NCI-H748 (cell line): ENCODE data around the gene SPDYE2B.
"Not testable (repeated sequence)": the region's sequence is repeated elsewhere in the genome, so short reads cannot be mapped to it uniquely, and the experiment has no call there.

Experiments
- DNase-seq: peaks from one replicate; lab custom pipeline; 2025; ENCODE audit not compliant: unreplicated experiment; lab: John Stamatoyannopoulos, UW

The SPDYE2B gene

DNA sequence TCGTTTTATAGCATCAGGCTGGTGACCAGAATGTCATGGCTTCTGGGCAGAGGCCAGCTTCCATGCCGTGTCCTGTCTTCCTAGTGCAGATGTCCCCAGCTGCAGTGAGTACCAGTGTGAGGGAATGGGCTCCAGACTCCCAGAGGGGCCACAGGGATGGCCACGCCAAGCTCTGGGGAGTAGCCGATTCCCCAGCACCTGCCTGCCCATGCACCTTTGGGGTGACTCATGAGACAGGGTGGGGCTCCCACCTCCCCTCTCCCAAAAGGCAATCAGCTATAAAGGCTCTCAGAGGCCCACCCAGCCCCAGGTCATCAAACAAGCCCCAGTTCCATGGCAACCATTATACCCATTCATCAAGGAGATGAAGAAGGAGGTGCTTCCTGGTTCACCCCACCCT, at the start of gene SPDYE2B:
TSS of gene SPDYE2B (plus strand) at position 396 of the 400 bp plus-strand sequence. CDS start 2,030 bp downstream, outside the sequence.
- not testable (repeated sequence) for DNase-seq

- DNase-seq: not testable (repeated sequence)
Observed at GRCh38 chr7:102602317-102602716, 47.8 kb upstream of the SPDYE2B start.

DNA sequence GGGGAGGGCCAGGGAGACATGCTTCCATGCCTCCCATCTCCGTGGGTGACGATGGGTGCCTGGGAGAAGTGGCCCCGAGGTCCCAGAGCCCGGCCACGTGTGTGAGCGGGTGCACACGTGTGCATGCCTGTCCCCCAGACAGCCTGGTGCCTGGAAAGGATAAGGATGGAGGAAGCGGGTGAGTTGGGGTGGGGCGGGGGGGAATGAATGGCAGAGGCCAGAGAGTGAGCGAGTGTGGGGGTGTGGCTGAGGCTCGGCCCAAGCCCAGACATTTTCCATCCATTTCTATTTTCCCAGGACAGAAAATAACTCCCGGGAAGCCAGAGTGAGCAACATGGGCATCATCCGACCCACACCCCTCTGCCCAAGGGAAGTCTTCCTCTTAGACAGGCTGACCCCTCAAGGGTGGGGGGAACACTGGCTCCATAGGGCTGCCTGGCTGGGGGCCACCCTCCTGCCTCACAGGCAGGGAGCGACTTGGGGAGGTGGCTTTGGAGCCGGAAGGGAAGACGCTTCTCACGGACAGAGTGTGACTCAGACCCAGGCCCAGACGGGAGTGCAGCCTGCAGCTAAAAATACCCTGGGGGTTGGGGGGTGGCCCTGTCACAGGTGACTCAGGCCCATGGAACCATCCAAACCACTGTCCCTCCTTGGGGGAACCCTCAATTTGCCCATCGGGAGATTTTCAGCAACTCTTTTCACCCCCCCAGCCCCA, 45.5 kb upstream of the SPDYE2B start:
- DNase-seq: not testable (repeated sequence)

- not testable (repeated sequence) for DNase-seq
Observed at GRCh38 chr7:102606848-102607247, 43.3 kb upstream of the SPDYE2B start.

- not testable (repeated sequence) for DNase-seq
Observed at GRCh38 chr7:102609734-102610133, 40.4 kb upstream of the SPDYE2B start.

DNA sequence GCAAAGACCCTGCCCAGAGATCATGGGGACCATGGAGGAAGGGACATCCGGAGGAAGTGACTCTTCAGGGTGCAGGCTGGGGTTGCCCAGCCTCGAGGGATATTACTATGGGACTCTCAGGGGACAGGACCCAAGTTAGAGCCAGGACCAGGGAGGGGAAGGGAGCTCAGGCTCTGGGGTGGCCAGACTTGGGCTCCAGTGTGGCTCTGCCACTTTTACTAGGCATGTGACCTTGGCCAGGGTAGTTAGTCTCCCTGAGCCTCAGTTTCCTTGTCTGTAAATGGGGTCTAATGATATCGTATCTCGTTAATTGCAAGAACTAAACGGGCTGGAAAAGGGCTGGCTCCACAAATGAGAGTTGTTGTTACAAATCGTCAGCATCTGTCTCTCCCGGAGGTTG, 39.7 kb upstream of the SPDYE2B start:
- not testable (repeated sequence) for DNase-seq

DNA sequence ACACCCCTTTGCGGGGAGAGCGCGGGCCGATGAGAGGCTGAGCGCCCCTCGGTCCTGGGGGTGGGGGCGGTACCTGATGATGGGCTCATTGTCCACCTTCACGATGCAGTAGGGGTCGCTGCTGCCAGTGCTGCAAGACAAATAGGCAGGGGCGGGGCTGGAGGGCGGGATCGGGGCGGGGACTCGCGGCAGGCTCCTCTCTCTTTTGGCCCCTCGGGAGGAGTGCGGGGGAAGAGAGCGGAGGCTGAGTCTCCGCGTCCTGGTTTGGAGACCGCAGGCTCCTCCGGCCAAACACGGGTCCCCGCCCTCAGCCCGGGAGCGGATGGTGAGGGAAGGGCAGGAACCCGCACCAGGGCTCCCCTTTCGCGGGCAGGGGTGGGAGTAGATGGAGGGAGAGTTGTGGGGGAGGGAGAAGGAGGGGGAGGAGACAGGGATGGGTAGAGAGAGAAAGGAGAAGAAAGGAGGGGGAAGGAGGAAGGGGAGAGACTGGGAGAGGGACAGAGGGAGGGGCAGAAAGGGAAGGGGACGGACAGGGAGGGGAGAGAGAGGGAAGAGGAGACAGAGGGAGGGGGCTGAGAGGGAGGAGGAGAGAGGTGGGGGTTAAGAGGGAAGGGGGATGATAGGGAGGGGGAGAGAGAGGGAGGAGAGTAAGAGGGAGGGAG, 39.0 kb upstream of the SPDYE2B start:
- DNase-seq: not testable (repeated sequence)

DNA sequence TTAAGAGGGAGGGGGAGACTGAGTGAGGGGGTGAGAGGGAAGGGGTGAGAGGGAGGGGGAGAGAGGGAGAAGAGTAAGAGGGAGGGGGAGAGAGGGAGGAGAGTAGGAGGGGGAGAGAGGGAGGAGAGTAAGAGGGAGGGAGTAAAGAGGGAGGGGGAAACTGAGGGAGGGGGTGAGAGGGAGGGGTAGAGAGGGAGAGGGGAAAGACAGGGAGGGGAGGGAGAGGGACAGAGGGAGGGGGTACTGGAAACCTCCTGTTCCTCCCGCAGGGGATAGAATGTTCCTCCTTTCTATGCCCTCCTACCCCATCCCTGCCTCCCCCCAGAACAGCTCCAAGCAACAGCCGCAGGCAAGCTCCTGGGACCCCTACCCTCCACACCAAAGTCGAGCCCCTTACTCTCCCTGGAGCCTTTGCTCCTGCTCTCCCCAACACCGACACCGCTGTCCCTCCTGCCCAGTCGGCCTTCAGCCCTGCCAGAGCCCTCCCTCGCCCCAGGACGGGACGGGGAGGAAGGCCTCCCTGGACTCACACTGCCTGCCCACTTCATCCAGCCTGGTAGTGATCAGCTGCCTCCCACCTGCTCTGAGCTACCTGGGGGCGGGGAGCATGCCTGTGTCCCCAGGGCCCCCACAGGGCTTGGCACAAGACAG, 38.3 kb upstream of the SPDYE2B start:
- not testable (repeated sequence) for DNase-seq

GRCh38 chr7:102613575-102614345, 36.4 kb upstream of the SPDYE2B start:
- not testable (repeated sequence) for DNase-seq

DNA sequence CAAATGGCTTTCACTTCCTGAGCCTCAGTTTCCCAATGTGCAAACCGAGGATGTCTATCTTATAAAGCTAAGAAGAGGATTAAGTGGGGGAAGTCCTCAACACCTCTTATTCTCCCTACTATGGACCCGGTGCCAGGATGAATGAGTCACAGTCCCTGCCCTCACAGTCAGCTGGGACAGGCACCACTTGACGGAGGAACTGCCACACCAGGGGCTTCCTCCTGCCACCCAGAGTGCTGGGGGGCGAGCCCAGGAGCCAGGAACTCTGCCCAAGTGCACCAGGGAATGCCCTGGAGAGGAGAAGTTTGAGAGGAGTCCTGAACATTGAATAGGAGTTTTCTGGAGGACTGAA, 35.8 kb upstream of the SPDYE2B start:
- DNase-seq: not testable (repeated sequence)

- DNase-seq: not testable (repeated sequence)
Observed at GRCh38 chr7:102614873-102615272, 35.2 kb upstream of the SPDYE2B start.

DNA sequence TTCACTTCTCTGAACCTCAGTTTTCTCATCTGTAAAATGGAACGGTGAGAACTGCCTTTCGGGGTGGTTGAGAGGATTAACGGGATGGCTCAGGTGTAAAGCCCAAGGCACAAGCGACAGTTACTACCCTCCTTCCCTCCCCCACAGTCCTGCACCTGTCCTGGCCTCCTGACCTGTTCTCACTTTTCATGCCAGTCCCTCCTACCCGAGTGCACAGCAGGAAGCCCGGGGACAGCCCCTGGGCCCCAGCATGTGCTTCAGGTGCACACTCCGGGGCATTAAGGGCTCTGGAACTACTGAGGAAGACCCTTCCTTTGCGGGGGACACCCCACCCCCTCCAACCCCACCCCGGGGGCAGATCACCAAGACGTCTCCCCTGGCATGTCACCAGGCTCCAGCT, 34.2 kb upstream of the SPDYE2B start:
- not testable (repeated sequence) for DNase-seq

GRCh38 chr7:102616507-102617125, 33.5 kb upstream of the SPDYE2B start, which contains the start of gene RASA4:
RASA4 (minus strand) TSS chr7:102616756; CDS start chr7:102616689, 67 bp downstream.
- DNase-seq: not testable (repeated sequence)

DNA sequence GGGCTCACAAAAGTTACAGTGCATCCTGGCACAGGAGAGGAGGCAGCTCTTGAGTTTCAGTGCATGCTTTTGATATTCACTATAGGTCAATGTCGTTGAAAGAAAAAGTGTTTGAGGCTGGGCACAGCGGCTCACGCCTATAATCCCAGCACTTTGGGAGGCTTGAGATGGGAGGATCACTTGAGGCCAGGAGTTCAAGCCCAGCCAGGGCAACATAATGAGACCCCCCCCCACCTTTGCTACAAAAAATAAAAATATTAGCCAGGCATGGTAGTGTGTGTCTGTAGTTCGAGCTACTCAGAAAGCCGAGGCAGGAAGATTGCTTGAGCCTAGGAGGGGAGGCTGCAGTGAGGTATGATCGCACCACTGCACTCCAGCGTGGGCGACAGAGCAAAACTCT, 32.0 kb upstream of the SPDYE2B start:
- not testable (repeated sequence) for DNase-seq

GRCh38 chr7:102627271-102627904, 22.7 kb upstream of the SPDYE2B start:
- DNase-seq: not testable (repeated sequence)

DNA sequence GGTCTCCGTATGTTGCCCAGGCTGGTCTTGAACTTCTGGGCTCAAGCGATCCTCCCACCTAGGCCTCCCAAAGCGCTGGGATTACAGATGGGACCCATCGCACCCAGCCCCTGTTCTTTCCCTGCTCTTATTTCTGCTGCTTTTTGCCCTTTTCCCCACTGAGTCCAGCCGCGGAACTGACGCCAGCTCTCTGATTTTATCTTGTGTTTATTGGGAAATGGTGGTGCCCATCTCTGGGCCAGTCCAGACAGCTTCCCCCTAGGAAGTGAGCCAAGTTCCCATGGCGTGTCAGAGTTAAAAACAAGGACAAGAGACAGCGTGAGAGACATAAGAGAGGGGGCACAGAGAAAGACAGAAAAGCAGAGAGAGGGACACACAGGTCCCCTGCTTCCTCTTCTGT, 19.5 kb upstream of the SPDYE2B start:
- DNase-seq: not testable (repeated sequence)

GRCh38 chr7:102634299-102634698, 15.8 kb upstream of the SPDYE2B start:
- not testable (repeated sequence) for DNase-seq

GRCh38 chr7:102635354-102635753, 14.8 kb upstream of the SPDYE2B start:
- not testable (repeated sequence) for DNase-seq

GRCh38 chr7:102636956-102637355, 13.2 kb upstream of the SPDYE2B start:
- DNase-seq: not testable (repeated sequence)

- DNase-seq: not testable (repeated sequence)
Observed at GRCh38 chr7:102638848-102639247, 11.3 kb upstream of the SPDYE2B start.
